Measurements from ENCODE around the gene TCF12.
"Not testable (repeated sequence)": the region's sequence is repeated elsewhere in the genome, so short reads cannot be mapped to it uniquely, and the experiment has no call there.

TCF12 gene

DNA sequence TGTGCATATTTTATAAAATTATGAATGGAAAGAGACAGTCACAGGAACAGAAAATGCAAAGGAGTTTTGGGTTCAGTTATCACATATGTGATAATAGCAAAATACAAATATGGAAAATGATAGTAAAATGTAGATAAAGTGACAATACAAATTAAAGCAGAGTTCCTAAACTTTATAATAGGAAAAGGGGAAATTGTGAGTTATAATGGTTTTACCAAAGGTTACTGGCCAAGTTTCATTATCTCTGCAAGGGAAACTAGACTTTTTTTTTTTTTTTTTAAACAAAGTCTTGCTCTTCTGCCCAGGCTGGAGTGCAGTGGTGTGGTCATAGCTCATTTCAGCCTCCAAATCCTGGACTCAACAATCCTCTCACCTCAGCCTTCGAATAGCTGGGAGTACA is 229.2 kb downstream of the TCF12 start:
- no peak for DNase-seq

DNA sequence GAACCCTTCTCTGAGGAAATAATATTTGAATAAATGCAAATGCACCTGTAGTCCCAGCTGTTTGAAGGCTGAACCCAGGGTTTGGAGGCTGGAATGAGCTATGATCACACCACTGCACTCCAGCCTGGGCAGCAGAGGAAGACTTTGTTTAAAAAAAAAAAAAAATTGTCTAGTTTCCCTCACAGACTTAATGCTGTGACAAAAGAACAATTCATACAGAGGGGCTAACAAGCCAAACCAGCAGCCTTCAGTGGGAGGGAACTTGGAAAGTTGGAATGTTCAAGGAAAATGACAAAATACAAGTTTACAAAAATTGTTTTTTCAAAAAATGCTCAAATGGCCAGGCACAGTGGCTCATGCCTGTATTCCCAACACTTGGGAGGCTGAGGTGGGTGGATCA is 229.8 kb downstream of the TCF12 start:
- DNase-seq, result no peak

DNA sequence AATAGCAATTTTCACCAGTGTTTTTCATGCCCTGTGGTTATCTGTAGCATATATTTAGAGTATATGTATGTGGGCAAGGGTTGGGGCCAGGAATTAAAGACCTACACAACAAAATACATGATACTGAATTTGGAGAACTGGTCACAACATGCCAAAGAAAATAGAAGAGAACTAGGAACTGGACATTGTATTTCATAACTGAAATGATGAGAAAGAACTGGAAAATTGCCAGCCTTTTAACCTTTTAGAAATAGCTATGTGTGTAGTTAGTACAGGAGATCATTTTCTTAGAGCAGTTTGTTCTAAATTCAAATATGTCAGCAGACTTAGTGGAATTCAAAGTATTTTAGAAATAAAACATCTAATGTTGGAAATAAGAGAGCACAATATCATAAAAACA is 230.8 kb downstream of the TCF12 start:
- DNase-seq, result no peak

DNA sequence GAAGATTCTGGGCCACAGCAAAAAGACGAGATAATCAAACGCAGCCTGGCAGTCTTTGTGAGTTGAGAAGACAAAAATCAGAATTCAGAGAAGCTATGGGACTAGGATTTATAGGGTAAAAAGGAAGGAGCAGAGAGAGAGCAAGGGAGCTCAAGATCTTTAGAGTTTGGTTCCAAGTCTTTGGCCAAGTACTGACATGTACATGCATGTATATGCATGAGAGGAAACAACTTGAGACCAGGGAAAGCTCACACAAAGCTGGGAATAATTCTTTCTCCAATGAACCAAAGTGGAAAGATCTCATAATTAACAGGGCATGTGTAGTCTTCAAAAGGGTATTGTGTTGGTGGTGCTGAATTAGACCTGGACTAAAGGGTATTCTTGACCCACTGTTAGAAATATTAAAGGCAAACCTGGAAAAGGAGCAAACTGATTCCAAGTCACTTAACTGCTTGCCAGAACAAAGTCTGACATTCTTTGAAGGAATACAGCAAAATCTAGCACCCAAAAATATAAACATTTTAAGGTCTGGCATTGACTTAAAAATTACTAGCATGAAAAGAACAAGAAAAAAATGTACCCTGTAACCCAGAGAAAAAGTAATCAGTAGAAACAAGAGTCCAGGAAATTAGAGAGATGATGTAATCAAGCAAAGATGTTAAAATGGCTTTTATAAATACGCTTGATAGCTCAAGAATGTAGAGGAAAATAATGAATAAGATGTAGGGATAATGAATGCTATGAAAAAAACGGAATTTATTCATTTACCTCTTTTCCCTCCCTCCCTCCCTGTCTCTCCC is 231.8 kb downstream of the TCF12 start:
- DNase-seq, result no peak

DNA sequence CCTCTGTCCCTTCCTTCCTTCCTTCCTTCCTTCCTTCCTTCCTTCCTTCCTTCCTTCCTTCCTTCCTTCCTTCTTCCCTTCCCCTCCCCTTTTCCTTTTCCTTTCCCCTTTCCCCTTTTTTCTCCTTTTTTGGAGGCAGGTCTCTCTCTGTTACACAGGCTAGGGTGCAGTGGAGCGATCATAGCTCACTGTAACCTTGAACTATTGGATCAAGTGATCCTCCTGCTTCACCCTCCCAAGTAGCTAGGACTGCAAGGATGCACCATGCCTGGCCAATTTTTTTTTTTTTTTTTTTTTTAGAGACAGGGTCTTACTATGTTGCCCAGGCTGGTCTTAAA is 232.4 kb downstream of the TCF12 start:
- not testable (repeated sequence) for DNase-seq

DNA sequence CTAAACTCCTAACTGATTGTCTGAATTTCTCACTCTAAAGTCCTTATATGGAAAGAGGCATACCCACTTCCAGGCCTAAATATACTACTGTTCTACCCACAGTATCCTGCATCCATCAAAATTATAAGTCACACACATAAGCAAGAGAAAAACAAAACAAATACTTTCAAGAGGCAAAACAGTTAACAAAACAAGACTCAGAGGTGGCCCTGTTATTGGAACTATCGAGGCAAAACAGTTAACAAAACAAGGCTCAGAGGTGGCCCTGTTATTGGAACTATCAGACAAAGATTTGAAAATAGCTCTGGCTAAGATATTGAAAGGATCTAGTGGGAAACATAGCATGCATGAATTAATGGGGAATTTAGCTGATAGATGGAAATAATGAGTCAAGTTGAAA is 233.7 kb downstream of the TCF12 start:
- DNase-seq, result no peak

DNA sequence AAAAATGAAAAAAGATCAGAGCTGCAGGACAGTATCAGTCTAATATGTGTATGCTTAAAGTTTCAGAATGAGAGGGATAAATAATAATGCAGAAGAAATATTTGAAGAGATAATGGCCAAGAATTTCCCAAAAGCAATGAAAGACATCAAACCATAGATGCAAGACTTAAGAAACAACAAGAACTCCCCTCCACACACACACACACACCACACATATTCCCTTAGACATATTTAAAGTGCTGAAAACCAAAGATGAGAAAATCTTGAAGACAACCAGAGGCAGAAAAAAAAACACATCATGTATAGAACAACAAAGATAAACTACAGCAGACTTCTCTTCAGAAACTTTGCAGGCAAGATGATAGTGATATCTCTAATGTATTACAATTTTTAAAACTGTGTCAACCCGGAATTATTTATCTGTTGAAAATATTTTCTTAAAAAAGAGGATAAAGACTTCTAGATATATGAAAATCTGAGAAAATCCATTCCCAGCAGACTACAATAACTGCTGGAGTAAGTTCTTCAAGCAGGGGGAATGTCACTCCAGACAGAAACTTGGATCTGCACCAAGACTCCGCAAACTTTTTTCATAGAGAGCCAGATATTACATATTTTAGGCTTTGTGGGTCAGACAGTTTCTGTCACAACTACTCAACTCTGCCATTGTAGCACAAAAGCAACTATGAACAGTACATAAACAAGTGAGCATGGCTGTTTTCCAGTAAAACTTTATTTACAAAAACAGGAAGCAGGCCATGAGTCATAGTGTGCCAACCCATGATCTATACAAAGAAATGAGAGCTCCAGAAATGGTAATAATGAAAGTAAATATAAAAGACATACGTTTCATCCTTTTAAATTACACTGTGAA is 234.5 kb downstream of the TCF12 start:
- no peak for DNase-seq

DNA sequence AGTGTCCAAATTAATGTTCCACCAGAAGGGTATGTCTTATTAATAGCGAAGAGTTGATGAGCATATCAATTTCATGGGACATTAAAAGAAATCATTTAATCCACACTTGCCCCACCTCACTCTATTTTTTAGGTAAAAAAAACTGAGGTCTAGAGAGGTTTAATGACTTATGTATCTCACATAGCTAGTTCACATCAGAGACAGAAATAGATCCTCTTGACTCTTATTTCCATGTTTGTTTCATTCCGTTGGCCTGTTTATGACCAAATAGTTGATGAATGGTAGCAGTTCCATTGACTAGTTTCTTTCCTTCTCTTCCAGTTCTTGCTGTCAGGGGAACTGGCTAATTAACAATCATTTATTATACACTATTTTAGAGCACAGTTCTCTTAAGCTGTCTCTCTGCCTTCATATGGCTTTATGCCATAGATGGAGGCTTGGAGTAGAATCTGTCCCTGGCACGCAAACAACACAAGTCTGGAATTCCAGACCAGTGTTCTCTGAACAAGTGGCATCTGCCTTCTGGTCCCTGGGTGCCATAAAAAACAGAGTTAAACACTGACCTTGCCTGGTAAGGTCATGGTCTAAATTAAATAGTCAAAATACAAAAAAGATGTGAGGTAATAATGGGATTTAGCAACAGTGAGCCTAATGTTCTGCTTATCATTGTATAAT is 237.9 kb downstream of the TCF12 start:
- DNase-seq, result no peak

DNA sequence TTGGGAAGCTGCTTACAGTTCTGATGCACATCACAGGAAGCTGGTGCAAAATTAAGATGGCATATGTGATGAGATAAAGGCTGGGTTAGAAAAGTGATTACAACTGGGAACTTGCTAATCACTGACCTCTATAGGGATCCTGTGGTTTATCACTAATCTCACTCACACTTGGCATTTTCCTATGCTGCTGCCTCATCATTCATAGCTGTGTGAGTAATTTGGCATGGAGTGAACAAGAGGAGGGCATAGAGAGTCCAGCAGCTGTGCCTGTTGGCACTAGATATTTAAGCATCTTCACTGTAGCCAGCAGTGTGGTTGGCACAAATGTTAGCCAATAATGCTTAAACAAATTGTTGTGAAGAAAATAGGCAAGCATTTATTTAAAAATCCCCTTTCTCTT is 240.1 kb downstream of the TCF12 start:
- DNase-seq, result no peak

DNA sequence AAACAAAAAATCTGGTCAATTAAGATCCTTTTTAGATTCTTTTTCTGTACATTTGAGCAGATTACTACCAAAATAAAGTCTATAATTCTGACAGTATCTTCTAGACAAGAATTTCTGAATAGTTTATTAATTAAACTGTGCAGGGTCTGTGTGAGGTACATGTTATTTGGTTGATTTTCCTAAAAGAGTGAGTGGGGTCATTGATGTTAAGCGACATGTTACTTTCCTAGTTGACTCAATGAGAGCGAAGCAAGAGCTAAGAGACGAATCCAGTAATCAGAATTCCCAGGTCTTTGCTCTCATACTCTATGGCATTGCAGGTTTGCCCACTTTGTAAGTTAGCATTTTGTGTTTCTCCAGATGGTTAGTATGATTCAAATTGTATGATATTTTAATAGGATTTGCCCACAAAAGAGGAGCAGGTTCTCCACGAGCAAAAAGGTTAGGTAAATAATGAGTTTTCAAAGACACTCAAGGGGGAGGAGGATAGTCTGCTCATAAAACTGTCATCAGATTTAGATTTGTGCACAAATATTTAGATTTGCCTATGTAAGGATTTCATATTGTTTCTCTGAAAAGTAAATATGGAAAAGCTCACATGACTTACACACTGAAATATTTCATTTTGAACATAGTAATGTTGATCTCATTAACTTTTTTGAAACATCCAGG is 240.7 kb downstream of the TCF12 start:
- no peak for DNase-seq

DNA sequence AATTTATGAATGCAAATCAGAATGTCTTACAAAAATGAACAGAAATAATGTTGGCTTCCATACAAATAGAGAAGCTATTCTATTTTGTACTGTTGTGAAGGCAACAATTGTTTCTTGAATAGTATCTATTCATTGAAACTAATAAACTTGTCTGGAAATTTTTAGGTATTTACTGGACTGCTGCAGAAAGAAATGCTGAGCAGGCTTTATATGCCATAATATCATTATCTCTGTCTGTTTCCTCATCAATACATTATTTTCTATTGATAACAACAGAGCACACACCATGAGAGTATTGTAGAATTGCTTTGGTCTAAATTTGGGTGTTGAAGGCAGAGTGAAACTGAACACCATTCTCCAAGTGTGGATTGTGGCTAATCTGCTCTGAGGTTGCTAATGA is 241.3 kb downstream of the TCF12 start:
- DNase-seq, result no peak

DNA sequence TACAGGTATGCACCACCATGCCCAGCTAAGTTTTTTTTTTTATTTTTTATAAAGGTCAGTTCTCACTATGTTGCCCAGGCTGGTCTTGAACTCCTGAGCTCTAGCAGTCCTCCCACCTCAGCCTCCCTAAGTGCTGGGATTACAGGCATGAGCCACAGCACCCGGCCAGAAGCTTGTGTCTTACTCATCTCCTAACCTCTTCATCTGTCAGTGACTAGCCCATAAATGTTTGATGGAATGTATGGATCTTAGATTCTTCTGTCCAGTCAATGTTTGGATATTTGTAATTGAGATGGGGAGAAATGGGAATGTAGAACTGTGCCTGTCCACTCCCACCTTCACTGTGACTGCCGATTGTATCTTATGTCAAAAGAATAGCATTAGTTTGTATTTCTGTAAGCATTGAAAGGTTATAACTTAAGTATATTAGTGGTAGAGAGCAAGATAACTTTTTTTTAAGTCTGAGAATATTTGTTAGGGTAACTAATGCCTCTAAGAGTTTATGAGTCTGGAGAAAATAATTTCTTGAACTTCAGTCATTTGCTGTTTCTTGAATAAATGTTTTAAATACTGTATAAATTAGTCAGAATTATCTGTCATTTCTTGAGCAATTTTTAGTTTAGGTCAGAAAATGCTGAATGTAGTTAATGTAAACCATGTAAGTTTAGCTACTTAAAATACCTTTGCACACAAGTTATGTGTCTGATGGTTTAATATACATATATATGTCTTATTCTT is 242.5 kb downstream of the TCF12 start:
- no peak for DNase-seq

DNA sequence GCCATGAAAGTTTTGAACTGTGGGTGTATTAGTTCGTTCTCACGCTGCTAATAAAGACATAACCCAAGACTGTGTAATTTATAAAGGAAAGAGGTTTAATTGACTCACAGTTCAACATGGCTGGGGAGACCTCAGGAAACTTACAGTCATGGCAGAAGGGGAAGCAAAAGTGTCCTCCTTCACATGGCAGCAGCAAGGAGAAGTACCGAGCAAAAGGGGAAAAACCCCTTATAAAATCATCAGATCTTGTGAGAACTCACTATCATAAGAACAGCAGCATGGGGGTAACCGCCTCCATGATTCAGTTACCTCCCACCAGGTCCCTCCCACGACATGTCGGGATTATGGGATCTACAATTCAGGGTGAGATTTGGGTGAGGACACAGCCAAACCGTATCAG is 245.8 kb downstream of the TCF12 start:
- DNase-seq, result not testable (repeated sequence)

DNA sequence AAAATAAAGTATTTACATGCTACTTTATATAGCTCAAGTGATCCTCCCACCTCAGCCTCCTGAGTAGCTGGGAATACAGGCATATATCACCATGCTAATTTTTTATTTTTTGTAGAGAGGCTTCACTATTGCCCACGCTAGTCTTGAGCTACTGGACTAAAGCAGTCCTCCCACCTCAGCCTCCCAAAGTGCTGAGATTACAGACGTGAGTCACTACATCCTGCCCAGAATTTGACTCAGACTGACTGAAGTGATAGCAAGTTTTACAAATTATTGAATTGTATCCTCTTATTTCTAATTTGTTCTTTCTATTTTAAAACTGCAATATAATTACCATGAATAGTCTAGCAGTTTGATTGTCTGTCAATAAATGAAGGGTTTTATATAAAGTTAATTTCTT is 247.5 kb downstream of the TCF12 start:
- no peak for DNase-seq

DNA sequence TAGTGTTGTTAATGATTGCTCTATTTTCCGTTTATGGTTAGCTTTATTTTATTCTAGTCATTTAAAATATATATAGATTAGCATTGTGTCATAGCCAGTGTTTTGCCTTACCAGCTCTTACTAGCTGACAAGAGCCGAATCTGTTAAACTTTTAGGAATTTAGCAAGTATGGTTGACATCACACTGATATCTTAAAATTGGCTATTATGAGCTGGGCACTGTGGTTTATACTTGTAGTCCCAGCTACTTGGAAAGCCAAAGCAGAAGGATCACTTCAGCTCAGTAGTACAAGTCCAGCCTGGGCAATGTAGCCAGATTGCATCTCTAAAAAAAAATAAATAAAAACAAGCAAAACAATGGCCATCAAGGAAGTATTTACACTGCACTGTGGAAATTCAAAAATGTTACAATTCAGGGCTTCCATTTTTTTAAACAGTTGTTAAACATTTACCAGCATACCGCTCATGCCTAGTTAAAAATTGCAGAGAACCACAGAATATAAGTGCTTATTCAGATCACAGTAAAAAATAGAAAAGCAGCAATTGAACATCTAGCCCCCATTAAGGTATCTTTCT is 249.5 kb downstream of the TCF12 start:
- DNase-seq, result no peak

DNA sequence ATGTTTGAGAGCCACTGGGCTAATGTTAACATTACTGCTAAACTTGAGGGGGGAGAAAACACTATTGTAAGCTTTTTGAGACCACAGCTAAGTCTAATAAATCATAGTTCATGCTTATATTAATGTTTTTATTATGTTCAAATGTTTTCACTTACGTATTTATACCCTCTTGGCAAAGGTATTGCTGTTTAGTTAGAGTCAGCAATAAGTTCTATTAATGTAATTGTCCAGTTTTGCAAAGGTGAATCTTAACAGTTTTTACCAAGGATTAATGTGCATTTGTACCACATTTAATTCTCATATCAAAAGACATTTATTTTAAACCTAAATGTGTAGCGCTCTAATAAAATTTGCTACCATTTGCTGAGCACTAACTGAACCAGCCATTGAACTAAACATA is 251.2 kb downstream of the TCF12 start:
- DNase-seq, result no peak

DNA sequence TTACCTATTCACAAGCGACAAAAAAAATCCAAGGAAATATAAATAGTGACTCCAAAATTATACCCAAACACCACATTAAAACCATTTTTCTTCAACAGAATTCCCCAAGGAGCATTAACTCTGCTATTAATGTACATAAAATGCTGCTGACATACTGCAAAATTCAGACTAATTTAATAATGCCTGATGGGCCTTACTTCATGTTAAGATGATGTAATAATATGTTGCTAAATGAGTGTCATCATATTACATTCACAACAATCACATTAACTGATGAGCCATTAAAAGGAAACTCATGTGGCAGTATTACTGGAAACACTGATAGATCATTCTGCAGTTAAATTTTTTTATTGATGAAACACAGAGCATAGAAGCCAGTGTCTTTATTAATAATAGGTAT is 253.0 kb downstream of the TCF12 start:
- DNase-seq, result no peak

DNA sequence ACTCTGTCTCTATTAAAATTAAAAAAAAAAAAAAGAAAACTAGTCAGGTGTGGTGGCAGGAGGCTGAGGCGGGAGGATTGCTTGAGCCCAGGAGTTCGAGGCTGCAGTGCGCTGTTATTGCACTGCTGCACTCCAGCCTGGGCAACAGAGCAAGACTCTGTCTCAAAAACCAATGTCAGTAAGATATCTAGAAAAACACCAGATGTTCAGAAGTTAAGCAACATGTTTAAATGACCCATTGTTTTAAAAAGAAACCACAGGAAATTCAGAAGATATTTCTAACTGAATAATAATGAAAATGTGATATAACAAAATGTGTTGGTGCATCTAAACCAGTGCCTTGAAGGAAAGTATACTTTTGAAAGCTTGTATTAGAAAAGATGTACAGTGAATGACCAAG is 254.5 kb downstream of the TCF12 start:
- DNase-seq, result no peak

DNA sequence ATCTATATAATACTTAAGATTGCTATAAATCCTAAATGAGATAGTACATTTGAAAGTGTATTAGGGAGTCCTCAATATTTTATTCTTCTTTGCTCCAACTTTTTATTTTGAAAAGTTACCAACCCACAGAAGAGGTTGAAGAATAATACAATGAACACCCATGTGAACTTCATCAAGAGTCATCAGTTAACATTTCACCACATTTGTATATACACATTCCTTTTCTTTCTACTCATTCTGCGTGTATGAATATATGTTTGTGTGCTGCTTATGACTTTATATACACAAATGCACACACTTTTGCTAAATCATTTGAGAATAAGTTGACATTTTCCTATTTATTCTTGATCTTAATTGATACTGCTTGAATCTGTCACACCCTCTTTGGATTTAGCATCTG is 264.6 kb downstream of the TCF12 start:
- no peak for DNase-seq

DNA sequence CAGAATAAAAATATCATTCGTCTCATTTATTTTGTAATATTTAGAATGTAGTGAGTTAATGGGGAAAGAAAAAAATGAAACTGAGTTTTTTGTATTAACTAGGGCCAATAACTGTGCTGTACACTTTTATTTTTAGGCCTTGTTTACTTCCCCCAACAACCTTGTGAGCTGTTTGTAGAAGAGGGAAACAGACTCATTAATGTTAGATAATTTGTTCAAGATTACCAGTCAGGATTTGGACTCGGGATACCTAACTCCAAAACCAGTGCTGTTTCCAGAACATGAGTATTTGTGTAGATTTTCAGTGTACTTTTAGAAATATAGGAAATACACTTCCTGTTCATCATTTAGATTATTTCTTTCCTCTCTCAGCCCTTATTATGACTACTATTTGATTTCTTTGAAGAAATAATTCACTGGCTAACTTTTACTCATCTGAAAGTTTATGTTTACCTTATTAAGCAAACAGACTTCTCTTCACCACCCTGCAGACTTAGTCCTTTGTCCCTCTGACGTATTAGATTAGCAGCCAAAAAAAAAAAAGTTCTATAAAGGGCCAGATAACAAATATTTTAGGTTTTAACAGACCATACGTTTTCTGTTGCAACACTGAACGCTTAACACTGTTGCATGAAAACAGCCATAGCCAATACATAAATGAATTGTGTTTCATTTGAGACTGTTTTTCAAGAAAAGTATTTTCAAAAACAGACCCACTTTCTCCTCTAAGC is 265.3 kb downstream of the TCF12 start:
- no peak for DNase-seq

DNA sequence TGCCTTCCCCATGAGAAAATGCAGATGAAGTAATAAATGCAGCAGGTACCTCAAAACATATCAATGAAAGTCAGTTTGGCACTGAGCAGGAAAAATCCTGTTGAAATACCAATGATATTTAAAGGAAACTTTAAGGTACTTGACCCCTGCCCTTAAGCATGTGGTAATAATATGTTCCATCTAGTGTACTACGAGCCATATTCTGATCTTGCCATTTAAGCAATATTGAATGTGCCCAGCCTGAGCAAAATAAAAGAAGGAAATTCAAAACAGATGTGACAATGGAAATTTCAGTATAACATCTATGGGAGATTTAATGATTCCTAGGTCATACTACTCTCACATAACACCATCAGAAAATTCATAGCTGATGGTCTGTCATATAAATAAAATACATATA is 266.1 kb downstream of the TCF12 start:
- DNase-seq, result no peak
